ENCODE measurements around the gene SUPT16H. TPM values are rescaled to one million over a fixed set of nuclear protein-coding genes. Genes with fewer than 3 reads are reported as not detected.
A peak's percentile ranks its signal among the peaks of the same experiment; 100 is the strongest.
"Not testable (repeated sequence)": the region's sequence is repeated elsewhere in the genome, so short reads cannot be mapped to it uniquely, and the experiment has no call there.

Gene SUPT16H
- total RNA-seq, 1 donor from 2014 or later, result 108 TPM

GRCh38 chr14:21307637-21308036 lies 76.2 kb downstream of the SUPT16H start:
- H3K9me3 Mint-ChIP-seq (ENCODE audit: low read depth), result no peaks in the 10 kb centered on the region

GRCh38 chr14:21302836-21303140 lies 81.0 kb downstream of the SUPT16H start:
- H3K27me3 Mint-ChIP-seq; H3K9me3 Mint-ChIP-seq (ENCODE audit: low read depth); DNase-seq (ENCODE audit: low spot score, unreplicated experiment); H3K27ac Mint-ChIP-seq; H3K36me3 Mint-ChIP-seq (ENCODE audit: insufficient read depth); H3K4me1 Mint-ChIP-seq (ENCODE audit: low read depth); H3K4me3 Mint-ChIP-seq (ENCODE audit: low read depth): not testable (repeated sequence)

More at GRCh38 chr14:21307637-21308036, 76.2 kb downstream of the SUPT16H start:
- H3K4me1 Mint-ChIP-seq (ENCODE audit: low read depth), result peaks cover 22% of the 10 kb centered on the region
- H3K27ac Mint-ChIP-seq, result peak overlapping the region; percentile 96
- no peaks in the 10 kb centered on the region for H3K27me3 Mint-ChIP-seq
- TF ChIP-seq, protein P1, sequence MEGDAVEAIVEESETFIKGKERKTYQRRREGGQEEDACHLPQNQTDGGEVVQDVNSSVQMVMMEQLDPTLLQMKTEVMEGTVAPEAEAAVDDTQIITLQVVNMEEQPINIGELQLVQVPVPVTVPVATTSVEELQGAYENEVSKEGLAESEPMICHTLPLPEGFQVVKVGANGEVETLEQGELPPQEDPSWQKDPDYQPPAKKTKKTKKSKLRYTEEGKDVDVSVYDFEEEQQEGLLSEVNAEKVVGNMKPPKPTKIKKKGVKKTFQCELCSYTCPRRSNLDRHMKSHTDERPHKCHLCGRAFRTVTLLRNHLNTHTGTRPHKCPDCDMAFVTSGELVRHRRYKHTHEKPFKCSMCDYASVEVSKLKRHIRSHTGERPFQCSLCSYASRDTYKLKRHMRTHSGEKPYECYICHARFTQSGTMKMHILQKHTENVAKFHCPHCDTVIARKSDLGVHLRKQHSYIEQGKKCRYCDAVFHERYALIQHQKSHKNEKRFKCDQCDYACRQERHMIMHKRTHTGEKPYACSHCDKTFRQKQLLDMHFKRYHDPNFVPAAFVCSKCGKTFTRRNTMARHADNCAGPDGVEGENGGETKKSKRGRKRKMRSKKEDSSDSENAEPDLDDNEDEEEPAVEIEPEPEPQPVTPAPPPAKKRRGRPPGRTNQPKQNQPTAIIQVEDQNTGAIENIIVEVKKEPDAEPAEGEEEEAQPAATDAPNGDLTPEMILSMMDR (IDR thresholded peaks at IDR 0.05; ENCODE audit: unreplicated experiment), result no peak
- no peak for DNase-seq (ENCODE audit: low spot score, unreplicated experiment)
- H3K36me3 Mint-ChIP-seq (ENCODE audit: insufficient read depth), result no peaks in the 10 kb centered on the region
- H3K4me3 Mint-ChIP-seq (ENCODE audit: low read depth), result peak overlapping the region; percentile 75

- Mint-ChIP-seq H3K27me3 (peaks cover 3% of the 10 kb centered on the region), H3K27ac (no peak overlapping the region), H3K4me3 (ENCODE audit: low read depth) (no peak overlapping the region), H3K4me1 (ENCODE audit: low read depth) (peaks cover 6% of the 10 kb centered on the region), H3K9me3 (ENCODE audit: low read depth) (no peaks in the 10 kb centered on the region), H3K36me3 (ENCODE audit: insufficient read depth) (no peaks in the 10 kb centered on the region)
- DNase-seq (ENCODE audit: low spot score, unreplicated experiment), result no peak
- TF ChIP-seq, protein P1 (IDR thresholded peaks at IDR 0.05; ENCODE audit: unreplicated experiment), result no peak
Observed at GRCh38 chr14:21302013-21302835, 81.6 kb downstream of the SUPT16H start.

Other genes starting within 250 kb of the SUPT16H start
- not detected in 2 replicates for gene OR5AU1, start 228.0 kb downstream of the SUPT16H start, total RNA-seq
- 676 and 690 TPM in 2 replicates for gene HNRNPC, start 114.6 kb downstream of the SUPT16H start, total RNA-seq
- gene RPGRIP1, start 103.9 kb downstream of the SUPT16H start, total RNA-seq, result 0.19 and 0.58 TPM in 2 replicates
- gene CHD8, start 72.1 kb upstream of the SUPT16H start, total RNA-seq, result 147 and 149 TPM in 2 replicates
- gene RAB2B, start 92.9 kb upstream of the SUPT16H start, total RNA-seq, result 41.0 and 45.2 TPM in 2 replicates
- gene TOX4, start 93.2 kb upstream of the SUPT16H start, total RNA-seq, result 65.1 and 71.8 TPM in 2 replicates
- 82.6 and 82.7 TPM in 2 replicates for gene METTL3, start 127.3 kb upstream of the SUPT16H start, total RNA-seq
- gene SALL2, start 142.3 kb upstream of the SUPT16H start, total RNA-seq, result 83.5 and 89.2 TPM in 2 replicates
- gene OR10G3, start 196.1 kb upstream of the SUPT16H start, total RNA-seq, result not detected in 2 replicates